CD4-positive, alpha-beta T cell (primary cell): ENCODE measurements around the gene LRP8. TPM values are rescaled to one million over a fixed set of nuclear protein-coding genes. Genes with fewer than 3 reads are reported as not detected.
A peak's percentile ranks its signal among the peaks of the same experiment; 100 is the strongest.

Experiments
- ATAC-seq: fragments of 200-7000 bp; cut with Tn5 transposase; one replicate; pipeline ENCODE4 v1.10.0; 2022; ENCODE audit warnings: mild to moderate bottlenecking; ENCODE audit not compliant: poor library complexity
- CTCF ChIA-PET: fragments of 350-600 bp; sonication (Branson Sonifier 250); formaldehyde crosslinking; loops from one replicate; lab custom pipeline; 2021; ENCODE audit warnings: antibody characterized with exemption, inconsistent platforms; lab: Charles Lee
- POLR2A ChIA-PET: fragments of 350-600 bp; sonication (Branson Sonifier 250); formaldehyde crosslinking; loops from one replicate; lab custom pipeline; 2021; ENCODE audit warnings: antibody characterized with exemption, inconsistent platforms; lab: Charles Lee
- DNase-seq, 14 experiments: peaks; one replicate each; pipeline ENCODE4 v3.0.0-alpha.2; 2013 to 2020; ENCODE audit warnings: mixed read lengths in 2 of 14
- H3K27ac ChIP-seq, 2 donors: one replicate each; pipeline versions ENCODE4 v1.5.1 to v1.7.0; 2013; ENCODE audit warnings: low read length in 2 of 2, low read depth in 1 of 2, mild to moderate bottlenecking in 1 of 2
- H3K27me3 ChIP-seq, 2 experiments: 1 replicate in 1 of 2; 2 replicates in 1 of 2; pipeline versions ENCODE4 v1.6.1 to v1.7.0; 2013; ENCODE audit warnings: low read length in 2 of 2, control low read depth in 1 of 2, mild to moderate bottlenecking in 1 of 2, moderate library complexity in 1 of 2; ENCODE audit not compliant: insufficient read depth in 2 of 2, control insufficient read depth in 1 of 2
- H3K36me3 ChIP-seq: one replicate; pipeline ENCODE4 v1.6.1; 2013; ENCODE audit warnings: low read length, control low read depth; ENCODE audit not compliant: insufficient read depth
- H3K4me1 ChIP-seq: one replicate; pipeline ENCODE4 v1.6.1; 2013; ENCODE audit warnings: low read length, control low read depth; ENCODE audit not compliant: insufficient read depth
- H3K4me3 ChIP-seq: one replicate; pipeline ENCODE4 v1.5.1; 2013; ENCODE audit warnings: mild to moderate bottlenecking, low read length, moderate library complexity
- H3K9me3 ChIP-seq, 2 experiments: 1 replicate in 1 of 2; 2 replicates in 1 of 2; pipeline versions ENCODE4 v1.6.1 to v1.7.0; 2013; ENCODE audit warnings: low read length in 2 of 2, mild to moderate bottlenecking in 2 of 2, control low read depth in 1 of 2, moderate library complexity in 1 of 2; ENCODE audit not compliant: control insufficient read depth in 1 of 2, insufficient read depth in 1 of 2
- H3K27ac Mint-ChIP-seq: one replicate; pipeline ENCODE4 v1.8.0; 2020; ENCODE audit warnings: mixed read lengths
- H3K27me3 Mint-ChIP-seq: one replicate; pipeline ENCODE4 v1.8.0; 2021; ENCODE audit warnings: mixed read lengths
- H3K36me3 Mint-ChIP-seq: one replicate; pipeline ENCODE4 v1.8.0; 2021; ENCODE audit warnings: low read depth, mixed read lengths
- H3K4me1 Mint-ChIP-seq: one replicate; pipeline ENCODE4 v1.8.0; 2021; ENCODE audit warnings: low read depth, mixed read lengths
- H3K4me3 Mint-ChIP-seq: one replicate; pipeline ENCODE4 v1.8.0; 2020; ENCODE audit warnings: mild to moderate bottlenecking, mixed read lengths
- H3K9me3 Mint-ChIP-seq: one replicate; pipeline ENCODE4 v1.8.0; 2020; ENCODE audit warnings: mixed read lengths
- intact Hi-C, 2 experiments: fragments of 100-400 bp; cut with DNase I in 1 of 2; cut with micrococcal nuclease in 1 of 2; formaldehyde crosslinking; loops; one replicate each; pipeline versions ENCODE4 v1.15.1 to v1.9.0; 2023 to 2025; cut with DNase I, micrococcal nuclease
- total RNA-seq, 174 experiments: library from RNA in 2 of 174; stranded (reverse) in 2 of 174; gene quantifications; one replicate each; pipeline ENCODE4 v1.2.3 and lab custom pipeline; 2021 to 2026
- TF ChIP-seq, protein P1 (sequence below): fragments of 200-600 bp; IDR thresholded peaks from one replicate; pipeline ENCODE4 v1.8.0; 2022; ENCODE audit warnings: antibody characterized with exemption, mild to moderate bottlenecking

LRP8 gene
- total RNA-seq, 2 experiments from 2014 or later, result 8.1 to 11.5 TPM

- Histone ChIP-seq H3K9me3 (no peaks in the 10 kb centered on the region), H3K4me3 (no peak overlapping the region), H3K27me3 (no peaks in the 10 kb centered on the region), H3K27ac (no peak overlapping the region), H3K4me1 (peaks cover 24% of the 10 kb centered on the region), H3K36me3 (no peaks in the 10 kb centered on the region)
- ATAC-seq (no peak), DNase-seq (no peak)
- POLR2A ChIA-PET, result no interaction called here
- Mint-ChIP-seq H3K36me3 (no peaks in the 10 kb centered on the region), H3K4me1 (peaks cover 36% of the 10 kb centered on the region), H3K27ac (no peak overlapping the region), H3K4me3 (no peak overlapping the region), H3K27me3 (no peaks in the 10 kb centered on the region), H3K9me3 (no peaks in the 10 kb centered on the region)
- TF ChIP-seq, protein P1, sequence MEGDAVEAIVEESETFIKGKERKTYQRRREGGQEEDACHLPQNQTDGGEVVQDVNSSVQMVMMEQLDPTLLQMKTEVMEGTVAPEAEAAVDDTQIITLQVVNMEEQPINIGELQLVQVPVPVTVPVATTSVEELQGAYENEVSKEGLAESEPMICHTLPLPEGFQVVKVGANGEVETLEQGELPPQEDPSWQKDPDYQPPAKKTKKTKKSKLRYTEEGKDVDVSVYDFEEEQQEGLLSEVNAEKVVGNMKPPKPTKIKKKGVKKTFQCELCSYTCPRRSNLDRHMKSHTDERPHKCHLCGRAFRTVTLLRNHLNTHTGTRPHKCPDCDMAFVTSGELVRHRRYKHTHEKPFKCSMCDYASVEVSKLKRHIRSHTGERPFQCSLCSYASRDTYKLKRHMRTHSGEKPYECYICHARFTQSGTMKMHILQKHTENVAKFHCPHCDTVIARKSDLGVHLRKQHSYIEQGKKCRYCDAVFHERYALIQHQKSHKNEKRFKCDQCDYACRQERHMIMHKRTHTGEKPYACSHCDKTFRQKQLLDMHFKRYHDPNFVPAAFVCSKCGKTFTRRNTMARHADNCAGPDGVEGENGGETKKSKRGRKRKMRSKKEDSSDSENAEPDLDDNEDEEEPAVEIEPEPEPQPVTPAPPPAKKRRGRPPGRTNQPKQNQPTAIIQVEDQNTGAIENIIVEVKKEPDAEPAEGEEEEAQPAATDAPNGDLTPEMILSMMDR, result no peak
- CTCF ChIA-PET, result no interaction called here
- intact Hi-C loops, result no loop called here
Observed at GRCh38 chr1:53370369-53370961, 42.6 kb upstream of the LRP8 start.

DNA sequence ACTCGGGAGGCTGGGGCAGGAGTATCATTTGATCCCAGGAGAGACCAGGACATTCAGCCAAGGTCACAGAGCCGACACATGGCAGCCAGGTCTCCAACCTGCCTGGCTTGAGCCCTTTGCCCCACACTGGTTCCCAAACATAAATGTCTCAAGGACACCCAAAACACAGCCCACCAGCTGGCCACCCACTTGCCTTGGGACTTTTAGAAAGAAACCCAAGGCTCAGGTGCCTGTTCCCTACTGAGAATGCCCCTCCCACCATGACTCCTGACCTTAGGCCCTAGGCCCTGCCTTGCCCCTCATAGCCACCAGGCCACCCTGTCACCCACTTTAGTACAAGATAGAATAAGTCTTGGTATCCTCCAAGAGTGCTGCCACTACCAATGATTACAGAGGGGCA is 41.9 kb upstream of the LRP8 start:
- Histone ChIP-seq H3K36me3 (no peaks in the 10 kb centered on the region), H3K27ac (no peak overlapping the region), H3K4me1 (peaks cover 24% of the 10 kb centered on the region), H3K27me3 (no peaks in the 10 kb centered on the region), H3K4me3 (no peak overlapping the region), H3K9me3 (no peaks in the 10 kb centered on the region)
- TF ChIP-seq, protein P1, result no peak
- ChIA-PET CTCF (no interaction called here), POLR2A (no interaction called here)
- ATAC-seq (no peak), DNase-seq (no peak)
- intact Hi-C loops, result loop anchor here in 1 of 2 experiments (2.0 kb wide), 1 partner anchor 37 kb away; no protein-coding TSS in a partner anchor
- H3K4me3 Mint-ChIP-seq, result no peak overlapping the region
- peaks cover 42% of the 10 kb centered on the region for H3K4me1 Mint-ChIP-seq
- no peak overlapping the region for H3K27ac Mint-ChIP-seq
- H3K9me3 Mint-ChIP-seq, result no peaks in the 10 kb centered on the region
- H3K27me3 Mint-ChIP-seq, result no peaks in the 10 kb centered on the region
- H3K36me3 Mint-ChIP-seq, result no peaks in the 10 kb centered on the region

DNA sequence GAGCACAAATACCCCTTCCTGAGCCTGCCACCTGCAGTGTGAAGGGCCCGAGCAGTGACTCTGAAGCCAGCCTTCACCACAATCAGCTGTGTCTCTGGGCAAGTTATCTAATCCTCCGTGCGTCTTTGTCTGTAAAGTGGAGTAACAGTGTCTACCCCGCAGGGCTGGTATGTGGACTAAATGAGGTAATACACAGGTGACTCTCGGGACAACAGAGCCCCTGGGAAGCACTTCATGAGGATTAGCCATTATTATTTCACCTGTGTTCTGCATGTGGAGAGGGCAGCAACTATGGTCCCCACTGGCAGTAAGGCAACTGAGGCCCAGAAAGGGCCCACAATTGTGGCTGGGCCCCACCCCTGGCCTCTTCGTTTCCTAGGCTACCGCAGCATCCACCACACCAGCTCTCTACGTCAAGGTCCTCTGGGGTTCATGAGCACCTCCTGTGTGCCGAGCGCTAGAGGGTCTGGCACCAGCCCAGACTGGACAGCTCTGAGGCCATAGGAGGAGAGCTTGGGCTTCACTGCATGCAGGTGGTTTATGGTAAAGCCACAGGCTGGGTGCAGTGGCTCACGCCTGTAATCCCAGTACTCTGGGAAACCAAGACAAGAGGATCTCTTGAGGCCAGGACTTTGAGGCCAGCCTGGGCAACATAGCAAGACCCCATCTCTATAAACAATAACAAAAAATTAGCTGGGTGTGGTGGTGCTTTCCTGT is 41.3 kb upstream of the LRP8 start:
- Mint-ChIP-seq H3K27ac (no peak overlapping the region), H3K4me1 (peaks cover 46% of the 10 kb centered on the region), H3K9me3 (no peaks in the 10 kb centered on the region), H3K4me3 (no peak overlapping the region), H3K36me3 (no peaks in the 10 kb centered on the region), H3K27me3 (no peaks in the 10 kb centered on the region)
- CTCF ChIA-PET, result no interaction called here
- Histone ChIP-seq H3K27ac (no peak overlapping the region), H3K4me3 (no peak overlapping the region), H3K9me3 (no peaks in the 10 kb centered on the region), H3K36me3 (no peaks in the 10 kb centered on the region), H3K27me3 (no peaks in the 10 kb centered on the region), H3K4me1 (peaks cover 24% of the 10 kb centered on the region)
- POLR2A ChIA-PET, result interaction anchor here (2.1 kb wide), 1 partner anchor 43 kb away, joined by 14 read pairs; no protein-coding TSS in a partner anchor
- ATAC-seq (no peak), DNase-seq (peak in 1 of 14 experiments; percentile 20)
- intact Hi-C loops, result loop anchor here in 1 of 2 experiments (2.0 kb wide), 1 partner anchor 36 kb away; no protein-coding TSS in a partner anchor
- TF ChIP-seq, protein P1, result no peak
